Measurements from ENCODE around the gene FAM3B.

DNA sequence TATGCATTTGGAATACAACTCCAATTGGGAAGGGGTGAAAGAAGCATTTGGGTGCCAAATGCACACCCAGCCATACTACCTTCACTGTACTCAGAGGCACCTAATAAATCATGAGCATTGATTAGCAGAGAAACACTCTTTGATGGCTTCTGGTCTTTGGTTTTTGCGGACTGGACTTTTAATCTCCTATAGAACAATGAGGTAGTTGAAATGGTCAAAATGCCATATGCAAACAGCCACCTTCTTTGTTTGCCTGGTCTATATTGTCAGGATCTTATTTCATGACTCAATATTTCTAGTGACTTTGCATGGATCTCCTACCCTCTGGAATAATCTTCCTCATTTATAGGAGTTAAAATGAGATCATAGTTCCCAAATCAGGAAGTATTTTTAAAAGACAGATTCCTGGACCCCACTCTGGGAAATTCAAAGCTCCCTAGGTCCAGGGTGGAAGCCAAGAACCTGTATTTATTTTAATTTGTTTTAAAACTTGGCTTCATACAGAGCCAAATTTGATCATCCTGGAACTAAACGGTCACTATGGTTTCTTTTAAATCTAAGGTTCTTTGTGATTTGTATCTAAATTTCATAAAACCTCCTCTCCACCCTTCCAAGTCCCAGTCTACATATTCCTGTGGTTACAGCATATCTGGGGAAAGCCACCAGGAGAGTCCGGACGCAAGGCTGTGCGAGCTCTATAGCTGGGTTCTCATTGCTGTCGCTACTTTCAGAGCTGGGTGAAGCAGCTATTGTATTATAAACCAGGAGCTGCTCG lies 8.7 kb downstream of the FAM3B start:
- TF ChIP-seq SP1 (IDR thresholded peaks at IDR 0.05) = no peak
- TF ChIP-seq ELF4 (IDR thresholded peaks at IDR 0.05) = no peak
- TF ChIP-seq ZNF384 (IDR thresholded peaks at IDR 0.05) = no peak
- TF ChIP-seq, protein P1, sequence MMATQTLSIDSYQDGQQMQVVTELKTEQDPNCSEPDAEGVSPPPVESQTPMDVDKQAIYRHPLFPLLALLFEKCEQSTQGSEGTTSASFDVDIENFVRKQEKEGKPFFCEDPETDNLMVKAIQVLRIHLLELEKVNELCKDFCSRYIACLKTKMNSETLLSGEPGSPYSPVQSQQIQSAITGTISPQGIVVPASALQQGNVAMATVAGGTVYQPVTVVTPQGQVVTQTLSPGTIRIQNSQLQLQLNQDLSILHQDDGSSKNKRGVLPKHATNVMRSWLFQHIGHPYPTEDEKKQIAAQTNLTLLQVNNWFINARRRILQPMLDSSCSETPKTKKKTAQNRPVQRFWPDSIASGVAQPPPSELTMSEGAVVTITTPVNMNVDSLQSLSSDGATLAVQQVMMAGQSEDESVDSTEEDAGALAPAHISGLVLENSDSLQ (IDR thresholded peaks at IDR 0.05) = no peak
- no peak for TF ChIP-seq ARNT (IDR thresholded peaks at IDR 0.05)

Measured in HEK293T (cell line).